HG02852 (cell line): Measurements from ENCODE around the gene SPCS3.
"Not testable (repeated sequence)": the region's sequence is repeated elsewhere in the genome, so short reads cannot be mapped to it uniquely, and the experiment has no call there.

Experiments used
- ATAC-seq: cut with Tn5 transposase; IDR thresholded peaks from one replicate; pipeline ENCODE4 v1.9.1; 2021; ENCODE audit warnings: mild to moderate bottlenecking, moderate library complexity; ENCODE audit not compliant: unreplicated experiment

SPCS3 gene

DNA sequence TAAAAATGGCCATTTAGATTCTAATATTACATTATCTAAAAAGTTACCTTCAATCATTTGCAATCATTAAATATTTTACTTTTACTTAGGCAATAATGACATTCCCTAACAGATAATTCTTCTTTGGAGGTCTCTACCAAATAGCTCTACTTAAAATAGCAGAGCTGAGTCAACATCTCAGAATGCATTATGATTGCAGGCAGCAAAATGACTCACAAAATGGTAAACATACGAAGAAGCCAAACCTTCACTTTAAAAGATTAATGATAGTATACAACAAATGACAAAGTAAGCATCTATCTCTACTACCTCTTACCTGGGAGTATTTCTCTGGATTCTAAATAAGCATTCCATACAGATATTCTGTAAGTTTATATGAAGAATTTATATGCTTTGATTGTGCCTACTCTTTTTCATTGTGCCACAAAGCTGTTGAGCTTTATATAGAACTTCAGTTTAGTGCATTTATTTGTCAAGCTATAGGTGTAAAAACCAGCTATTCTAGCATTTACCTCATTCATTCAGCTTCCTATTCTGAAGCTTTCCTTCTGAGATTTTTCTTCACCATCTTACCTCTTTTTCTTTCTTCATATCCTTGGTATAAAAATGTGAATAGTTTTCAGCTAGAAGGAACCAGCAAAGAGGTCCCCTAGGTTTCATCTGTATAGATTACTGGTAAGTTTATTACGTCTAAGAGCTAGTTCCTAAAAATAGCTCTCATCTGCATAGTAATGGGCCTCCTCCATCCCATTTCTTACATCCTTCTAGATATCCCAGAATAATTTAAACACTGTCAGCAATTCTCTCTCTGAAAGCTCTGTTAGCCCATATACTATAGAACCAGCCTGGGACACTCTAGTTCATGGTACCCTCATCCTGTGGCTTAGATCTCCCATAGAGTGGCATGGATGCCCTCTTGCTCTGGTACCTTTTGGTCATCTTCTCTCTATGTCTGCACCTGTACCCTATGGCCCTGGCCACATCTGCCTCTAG is 17.2 kb upstream of the SPCS3 start:
- ATAC-seq = no peak

DNA sequence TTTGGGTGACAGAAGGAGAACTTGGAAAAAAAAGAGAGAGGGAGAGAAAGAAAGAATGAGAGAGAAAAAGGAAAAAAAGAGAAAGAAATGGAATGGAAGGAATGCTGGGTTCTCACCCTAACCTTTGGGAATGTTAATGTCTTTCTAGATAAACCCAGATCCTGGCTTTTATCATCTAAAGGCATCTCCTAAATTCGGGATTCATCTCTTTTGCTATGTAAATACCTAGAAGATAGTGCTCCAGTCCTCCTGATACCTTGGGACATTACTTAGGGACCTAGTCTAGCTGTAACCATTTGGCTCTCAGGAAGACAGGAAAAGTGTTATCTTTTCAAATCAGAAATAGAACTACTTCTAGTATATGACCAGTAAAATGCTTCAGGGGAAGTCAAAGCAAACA is 15.8 kb upstream of the SPCS3 start:
- ATAC-seq = no peak

DNA sequence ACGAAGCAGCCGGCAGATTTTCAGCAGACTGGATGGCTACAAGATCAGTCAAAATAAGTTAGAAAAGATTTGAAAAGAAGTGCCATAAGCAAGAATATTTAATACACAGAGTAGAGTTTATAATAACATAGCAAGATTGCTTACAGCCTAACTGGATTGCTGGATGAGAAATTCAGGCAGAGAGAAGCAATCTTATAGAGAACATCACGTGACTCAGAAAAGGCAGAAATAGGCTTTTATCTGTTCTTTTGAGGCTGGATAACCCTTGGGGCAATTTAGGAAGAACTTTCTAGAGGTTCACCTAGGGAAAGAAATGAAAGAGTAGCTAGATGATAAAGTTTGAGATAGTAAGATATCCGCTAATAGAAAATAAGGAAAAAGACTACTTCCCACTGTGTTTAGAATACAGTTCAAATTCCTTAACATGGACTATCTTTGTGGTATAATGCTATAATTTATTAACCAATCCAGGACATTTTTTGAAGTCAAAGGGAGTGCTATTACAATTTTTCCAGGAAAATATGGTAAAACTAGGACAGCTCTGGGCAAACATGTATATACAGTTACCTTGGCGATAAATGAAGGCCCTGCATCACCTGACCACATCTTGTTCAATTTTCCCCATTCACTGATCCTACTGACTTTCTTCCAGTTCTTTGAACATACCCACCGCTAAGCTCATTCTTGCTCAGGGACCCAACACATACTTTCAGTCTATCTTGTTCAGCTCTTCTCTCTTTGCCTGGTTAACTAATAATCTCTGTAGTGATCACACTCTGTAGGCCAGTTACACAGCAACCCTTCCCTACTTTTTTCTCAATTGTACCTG is 12.7 kb upstream of the SPCS3 start:
- ATAC-seq = no peak

DNA sequence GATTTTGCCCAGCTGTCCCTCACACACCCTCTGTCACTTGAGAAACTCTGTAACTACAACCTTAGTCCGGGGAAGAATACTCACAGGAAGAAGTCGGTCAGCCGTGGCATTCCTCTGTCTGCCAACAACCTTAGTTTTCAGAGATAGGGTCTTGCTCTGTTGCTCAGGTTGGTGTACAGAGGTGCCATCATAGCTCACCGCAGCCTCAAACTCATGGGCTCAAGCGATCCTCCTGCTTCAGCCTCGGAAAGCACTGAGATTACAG is 12.2 kb upstream of the SPCS3 start:
- ATAC-seq = no peak

DNA sequence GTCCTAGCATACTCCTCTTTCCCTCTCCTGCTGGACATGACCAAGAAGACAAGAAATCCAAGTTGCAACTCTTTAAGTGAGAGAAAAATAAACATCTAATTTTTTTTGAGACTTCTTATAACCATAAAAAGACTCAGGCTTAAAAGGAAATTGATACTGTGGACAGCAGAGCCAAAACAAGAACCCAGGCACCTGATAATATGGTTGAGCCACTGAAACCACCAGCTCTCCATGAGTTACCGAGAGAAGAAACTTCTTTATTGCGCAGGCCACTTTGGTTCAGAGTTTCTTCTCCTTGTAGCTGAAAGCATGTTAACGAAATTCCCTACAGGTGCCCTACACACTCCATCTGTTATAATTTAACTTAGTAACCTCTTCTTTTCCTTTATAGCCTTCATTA is 11.3 kb upstream of the SPCS3 start:
- ATAC-seq = peak; percentile 57

DNA sequence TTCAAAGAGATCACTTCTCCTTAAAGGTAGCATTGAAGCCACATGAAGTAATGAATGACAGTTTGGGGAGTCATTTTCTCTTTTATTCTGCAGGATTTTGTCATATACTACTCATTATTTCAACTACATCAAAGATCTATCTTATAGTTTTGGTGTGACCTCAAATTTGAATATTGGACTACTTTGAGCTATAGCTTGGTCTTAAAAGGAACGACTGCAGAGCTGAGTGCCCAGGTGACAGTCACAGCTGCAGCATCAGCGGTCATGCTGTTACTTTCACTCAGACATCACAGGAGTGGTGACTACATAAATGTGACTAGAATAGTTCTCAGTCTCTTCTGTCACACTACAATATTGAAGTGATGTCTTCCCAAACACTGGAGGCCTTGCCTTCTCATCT is 10.7 kb upstream of the SPCS3 start:
- peak; percentile 98 for ATAC-seq

DNA sequence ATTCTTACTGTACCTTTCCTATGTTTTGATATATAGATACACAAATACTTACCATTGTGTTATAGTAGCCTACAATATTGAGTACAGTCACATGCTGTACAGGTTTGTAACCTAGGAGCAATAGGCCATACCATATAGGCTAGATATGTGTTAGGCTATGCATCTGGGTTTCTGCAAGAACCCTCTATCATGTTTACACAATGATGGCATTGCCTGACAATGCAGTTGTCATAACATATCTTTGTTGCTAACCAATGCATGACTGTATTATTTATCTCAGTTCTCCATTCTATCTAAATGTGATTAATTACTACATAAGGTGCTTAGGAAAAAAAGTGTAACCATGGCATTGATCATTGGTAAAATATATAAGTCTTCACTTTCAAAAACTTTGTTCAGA is 10.0 kb upstream of the SPCS3 start:
- no peak for ATAC-seq

DNA sequence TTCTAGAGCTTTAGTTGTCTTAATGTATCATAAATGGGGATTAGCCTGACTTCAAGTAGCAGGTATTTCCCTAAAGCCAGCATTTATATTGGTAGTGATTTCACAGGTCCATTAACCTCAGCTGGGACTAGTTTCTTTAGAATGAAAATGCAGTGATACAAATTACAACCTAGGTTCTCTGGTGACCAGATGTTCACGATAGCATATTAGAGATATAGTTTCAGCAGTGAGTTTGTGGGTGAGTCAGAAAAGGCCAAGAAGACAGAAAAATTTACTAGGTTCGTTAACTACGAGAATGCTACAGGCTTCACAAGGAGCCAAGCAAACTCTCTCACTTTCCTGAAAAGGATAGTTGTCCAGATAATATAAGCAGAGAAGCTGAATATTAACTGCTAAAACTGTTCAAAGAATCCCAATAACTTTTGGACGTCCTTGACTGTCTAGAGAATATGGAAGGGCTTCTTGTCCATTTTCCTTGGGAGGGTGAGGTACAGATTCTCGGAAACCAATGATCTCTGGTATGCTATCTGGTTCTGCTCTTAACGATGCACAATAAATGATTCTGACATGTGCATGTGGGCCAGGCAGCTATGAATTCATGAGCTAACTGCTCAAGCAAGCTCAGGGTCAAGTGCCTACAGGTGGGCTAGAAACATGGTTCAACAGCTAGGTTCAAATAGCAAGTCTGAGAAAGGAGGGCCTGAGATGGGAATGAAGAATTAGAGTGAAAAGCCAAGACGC is 6.0 kb upstream of the SPCS3 start:
- no peak for ATAC-seq

DNA sequence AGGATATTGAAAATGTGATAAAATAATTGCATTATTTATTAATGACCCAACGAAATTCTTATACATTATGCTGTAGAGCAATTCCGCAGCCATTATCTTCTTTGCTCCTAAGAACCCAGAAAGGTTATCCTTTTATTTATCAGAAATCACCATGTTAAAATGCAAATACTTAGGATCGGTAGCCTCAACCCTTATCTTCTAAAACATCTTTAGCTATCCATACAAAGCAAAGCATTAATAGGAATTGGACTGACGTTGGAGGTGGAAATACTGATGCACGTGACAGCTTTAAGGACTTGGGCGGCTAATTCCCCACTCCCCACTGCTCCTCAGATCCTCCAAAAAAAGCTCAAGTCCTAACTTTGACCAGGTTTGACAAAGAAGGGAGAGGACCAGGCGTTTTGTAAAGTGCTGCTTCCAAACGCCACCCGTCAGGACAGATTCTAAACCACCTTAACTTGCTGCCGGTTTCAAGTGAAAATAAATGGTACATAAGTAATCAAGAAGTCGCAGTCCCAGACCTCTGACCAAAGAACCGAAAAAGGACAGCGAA is 539 bp upstream of the SPCS3 start:
- no peak for ATAC-seq

DNA sequence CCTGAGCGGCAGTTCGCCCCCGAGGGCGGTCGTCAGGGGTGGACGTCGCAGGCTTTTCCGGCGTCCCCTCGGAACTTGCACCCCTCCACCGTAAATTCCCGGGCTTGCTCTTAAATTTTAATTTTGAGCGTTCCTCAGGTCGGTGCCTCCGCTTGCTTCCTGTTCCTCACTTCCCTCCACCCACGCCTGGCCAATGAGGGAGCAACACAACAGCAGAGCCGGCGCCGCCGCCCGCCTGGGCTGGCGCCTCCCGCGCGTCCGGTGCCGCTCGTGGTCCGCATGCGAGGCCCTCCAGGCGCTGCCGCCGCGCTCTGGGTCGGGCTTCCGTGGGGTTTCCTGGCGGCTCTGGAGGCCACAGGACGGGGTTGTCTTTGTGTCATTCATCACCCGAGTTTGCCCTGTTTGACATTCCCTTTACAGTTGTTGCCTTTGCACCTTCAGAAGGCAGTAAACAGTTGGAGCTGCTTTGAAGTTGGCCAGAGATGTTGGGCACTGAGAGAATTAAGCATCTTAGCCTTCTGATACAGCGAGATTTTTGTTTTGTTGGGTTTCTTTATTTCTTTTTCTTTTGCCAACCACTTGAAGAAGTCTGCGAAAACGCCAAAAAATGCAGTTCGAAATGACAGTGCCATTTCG is 692 bp downstream of the SPCS3 start:
- ATAC-seq = peak; percentile 77

DNA sequence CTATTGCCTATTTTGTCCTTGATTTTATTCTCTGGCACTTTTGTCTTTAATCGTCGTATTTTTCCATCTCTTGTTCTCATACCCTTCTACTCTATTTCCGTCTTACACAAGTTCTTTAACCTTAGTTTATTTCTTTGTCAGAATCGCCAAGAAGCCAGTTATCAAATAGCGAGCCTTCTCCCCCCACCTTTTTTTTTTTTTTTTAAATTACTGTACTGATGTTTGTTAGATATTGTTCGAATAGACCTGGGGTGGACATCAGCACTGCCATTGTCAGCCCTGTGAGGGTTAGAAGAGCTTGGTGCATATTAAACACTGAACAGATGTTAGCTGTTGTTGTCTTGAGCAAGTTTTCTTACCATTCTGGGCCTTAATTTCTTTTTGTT is 1.2 kb downstream of the SPCS3 start:
- no peak for ATAC-seq

DNA sequence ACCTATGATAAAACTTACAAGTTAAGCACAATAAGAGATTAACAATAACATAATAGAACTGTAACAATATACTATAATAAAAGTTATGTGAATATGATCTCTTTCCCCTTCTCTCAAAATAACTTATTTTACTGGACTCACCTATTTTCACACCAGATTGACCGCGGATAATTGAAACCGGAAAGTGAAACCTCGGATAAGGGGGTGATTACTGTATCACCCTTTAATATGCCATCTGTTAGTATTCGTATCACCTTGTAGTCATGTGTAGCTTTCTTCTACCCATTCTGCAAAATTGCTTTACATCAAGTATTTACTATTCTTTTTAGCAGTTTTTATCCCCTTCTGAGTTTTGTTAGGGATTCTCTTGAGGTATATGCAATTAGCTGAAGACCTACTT is 1.8 kb downstream of the SPCS3 start:
- no peak for ATAC-seq

DNA sequence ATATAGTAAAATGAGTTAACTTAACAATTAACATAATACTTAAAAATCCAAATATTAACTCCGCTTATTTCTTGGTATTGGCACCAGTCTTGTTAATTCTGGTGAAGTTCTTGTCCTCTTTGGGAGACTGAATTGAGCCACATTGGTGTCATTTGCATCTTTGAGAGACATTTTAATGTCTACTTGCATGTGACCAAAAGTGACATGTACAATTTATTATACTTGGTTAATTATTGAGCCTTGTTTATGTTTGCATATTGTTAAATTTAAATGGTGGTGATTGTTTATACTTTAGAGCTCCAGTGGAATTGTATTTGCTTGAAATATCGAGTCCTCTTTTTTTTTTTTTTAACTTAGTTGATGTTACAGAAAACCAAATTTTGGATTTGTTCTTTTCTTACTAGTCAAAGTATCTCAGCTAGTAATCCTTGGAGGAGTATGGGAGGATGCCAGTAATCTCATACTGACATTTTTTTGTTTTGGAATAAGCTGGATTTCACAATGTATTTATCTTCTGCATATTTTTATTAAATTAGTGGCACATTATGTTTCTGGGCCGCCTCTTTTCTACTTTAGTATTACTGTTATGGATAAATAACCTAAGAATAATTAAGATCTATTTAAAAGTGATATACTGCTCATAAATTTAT is 3.9 kb downstream of the SPCS3 start:
- no peak for ATAC-seq

DNA sequence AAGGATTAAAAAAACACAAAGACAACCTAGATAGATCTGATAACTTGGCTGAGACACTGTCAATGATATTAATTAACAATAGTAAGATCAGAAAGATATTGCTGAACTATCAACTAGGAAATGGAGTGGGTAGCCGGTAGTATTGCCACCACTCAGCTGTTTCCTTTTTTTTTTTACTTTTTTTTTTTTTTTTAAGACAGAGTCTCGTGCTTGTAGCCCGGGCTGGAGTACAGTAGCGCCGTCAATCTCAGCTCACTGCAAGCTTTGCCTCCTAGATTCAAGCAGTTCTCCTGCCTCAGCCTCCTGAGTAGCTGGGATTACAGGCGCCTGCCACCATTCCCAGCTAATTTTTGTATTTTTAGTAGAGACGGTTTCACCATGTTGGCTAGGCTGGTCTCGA is 5.1 kb downstream of the SPCS3 start:
- not testable (repeated sequence) for ATAC-seq

DNA sequence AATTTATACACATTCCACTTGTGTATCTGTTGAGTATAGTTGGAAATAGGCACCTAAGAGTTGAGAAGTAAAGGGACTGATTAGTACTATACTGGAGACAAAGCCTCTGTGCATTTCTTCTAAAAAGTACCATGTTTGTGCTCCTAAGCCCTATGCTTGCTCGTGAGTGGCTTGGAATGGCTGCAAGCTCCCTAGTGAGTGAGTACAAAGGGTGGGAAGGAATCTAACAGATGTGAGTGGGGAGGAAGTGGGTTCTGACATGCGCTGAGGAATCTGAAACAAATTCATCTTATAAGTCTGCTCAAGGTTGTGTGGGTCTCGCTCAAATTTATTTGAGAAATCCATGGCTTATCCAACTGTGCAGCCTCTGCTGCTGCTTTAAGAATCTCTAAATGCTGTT is 13.3 kb downstream of the SPCS3 start:
- ATAC-seq = no peak

DNA sequence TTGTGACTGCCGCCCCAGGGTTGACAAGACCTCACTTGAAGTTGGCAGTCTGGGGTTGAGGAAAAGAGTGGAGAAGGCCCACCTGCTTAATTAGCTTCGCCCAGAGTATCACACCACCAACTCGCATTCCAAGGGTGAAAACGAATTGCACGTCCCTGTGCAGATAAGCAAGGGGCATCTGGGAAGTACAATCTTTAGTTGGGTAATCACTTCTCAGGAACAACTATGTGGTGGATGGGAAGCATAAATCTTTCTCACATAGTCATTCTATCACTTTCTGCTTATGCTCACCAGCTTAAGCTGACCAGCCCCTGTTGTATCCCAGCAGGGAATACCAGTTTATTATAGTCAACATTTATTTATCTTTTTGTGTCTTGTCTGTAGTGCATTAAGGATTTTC is 14.3 kb downstream of the SPCS3 start:
- ATAC-seq = no peak

DNA sequence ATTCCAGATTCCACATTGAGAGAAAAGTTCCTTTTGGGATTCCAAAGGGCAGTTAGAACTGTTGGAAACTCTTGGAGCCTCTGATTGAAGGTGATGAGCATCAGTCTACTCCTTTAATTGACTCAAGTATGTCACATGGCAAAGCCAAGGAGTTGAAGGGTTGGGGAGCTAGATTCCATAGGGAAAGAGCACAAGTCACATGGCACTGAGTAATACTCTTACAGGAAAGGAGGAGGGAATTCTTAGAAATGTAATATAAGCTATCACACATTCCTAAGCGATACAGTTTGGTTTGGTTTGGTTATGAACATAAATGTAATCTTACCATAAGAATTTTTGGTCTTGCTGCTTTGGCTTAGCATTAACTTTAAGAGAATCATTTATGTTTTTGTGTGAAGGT is 15.7 kb downstream of the SPCS3 start:
- no peak for ATAC-seq

DNA sequence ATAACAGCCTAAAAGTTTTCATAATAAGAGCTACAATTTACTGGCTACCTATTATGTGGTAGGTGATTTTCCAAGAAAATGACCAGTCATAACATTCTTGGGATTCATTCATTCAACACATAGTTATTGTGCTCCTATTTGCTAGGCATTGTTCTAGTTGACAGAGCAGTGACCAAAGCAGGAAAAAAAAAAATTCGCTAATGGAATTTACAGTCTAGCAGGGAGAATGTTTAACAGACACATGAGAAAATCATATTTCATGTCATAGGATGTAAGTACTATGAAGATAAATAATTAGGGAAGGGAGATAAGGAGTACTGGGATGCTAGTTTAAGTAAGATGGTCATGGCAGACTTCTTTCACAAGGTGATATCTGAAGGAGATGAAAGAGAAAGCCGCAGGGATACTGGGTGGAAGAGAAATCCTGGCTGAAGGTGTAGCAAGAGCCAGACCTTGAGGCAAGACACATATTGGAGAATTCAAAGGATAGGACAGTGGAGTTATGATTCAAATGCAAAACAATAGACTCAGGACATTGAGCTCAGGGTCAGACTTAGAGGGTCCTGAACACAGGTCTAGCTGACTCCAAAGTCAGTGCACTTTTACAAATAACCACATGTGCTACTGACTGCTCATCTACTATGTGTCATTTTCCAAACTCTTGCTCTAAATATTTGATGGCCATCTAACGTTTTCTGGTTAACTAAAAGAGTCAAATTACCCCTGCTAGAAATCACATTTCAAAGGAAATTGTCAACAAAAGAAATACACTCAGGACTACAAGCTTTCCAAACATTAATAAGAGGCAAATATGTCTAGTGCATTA is 20.4 kb downstream of the SPCS3 start:
- no peak for ATAC-seq

DNA sequence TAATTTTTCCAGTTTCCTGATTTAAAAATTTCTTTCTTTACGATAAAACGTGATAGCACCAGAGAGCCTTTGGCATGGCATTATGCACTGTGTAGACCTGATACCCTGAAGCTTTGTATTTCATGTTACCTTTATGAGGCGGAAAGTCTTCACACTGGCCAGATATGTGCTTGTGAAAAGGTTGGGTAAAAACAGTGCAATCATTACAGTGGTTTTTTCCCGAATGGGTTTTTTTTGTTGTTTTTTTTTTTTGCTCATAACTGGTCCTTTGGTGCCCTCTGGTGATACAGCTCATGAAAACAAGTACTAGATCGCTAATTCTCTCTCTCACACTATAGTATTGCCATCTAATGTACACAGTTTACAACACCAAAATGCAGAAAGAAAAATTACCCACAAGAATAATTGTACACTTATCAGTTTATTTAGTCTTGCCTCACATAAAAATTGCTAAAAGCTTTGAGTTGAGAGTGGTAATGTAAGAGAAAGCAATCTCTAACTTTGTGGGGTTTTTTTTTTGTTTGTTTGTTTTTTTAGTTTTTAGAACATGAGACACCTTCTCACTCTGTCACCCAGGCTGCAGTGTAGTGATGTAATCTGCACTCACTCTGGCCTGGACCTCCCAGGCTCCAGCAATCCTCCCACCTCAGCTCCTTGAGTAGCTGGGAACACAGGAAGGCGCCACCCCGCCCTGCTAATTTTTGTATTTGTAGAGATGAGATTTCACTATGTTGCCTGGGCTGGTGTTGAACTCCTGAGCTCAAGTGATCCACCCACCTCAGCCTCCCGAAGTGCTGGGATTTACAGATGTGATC is 21.3 kb downstream of the SPCS3 start:
- peak; percentile 72 for ATAC-seq
